ENCODE data around the gene CXCL11.

Gene CXCL11

GRCh38 chr4:76010576-76010975 is 25.3 kb downstream of the CXCL11 start:
- TF ChIP-seq ZFX (IDR thresholded peaks at IDR 0.05; ENCODE audit: borderline replicate concordance) (no peak), CTCF (IDR thresholded peaks at IDR 0.05) (no peak)
- no peak overlapping the region for H3K27ac ChIP-seq

- H3K27ac ChIP-seq, result no peak overlapping the region
- no peak for TF ChIP-seq CTCF (IDR thresholded peaks at IDR 0.05)
- no peak for TF ChIP-seq ZFX (IDR thresholded peaks at IDR 0.05; ENCODE audit: borderline replicate concordance)
These were observed 26.6 kb downstream of the CXCL11 start for GRCh38 chr4:76009311-76009710.

DNA sequence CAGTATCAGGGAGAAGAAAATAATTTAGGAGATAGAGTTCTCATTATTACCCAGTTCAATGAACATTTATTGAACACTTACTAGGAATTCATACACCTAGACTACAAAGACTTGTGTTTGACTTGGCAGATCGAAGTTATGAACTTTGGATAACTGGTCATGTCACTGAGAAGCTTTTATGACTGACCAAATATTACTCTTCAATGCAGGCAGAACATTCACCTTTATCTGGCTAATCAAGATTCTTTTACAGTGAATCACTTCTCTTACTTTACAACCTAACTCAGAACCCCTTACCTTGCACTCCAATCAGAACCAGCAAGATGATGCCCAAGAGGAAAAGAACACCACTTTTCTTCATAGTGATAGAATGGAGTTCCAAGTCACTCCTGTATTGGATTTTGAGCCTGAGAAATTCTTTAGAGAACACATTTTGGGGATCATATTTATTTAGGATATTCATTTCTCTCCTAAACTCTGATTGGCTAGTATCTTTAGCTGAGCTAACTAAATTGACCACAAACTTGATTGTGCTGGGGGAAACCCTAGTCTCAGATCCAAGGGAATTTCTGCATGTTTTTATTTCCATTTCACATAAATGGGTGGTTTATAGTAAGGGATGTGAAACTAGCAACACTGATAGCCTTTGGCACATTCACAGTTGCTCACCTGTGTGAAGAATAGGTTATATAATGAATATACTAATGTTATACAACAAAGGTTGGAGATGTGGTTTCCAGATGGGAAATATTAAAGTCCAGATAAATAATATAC is 28.6 kb downstream of the CXCL11 start, which contains the start of gene CXCL9:
CXCL9 (minus strand) TSS at position 421 of the 774 bp plus-strand sequence; CDS start at position 361, 60 bp downstream.
- no peak within 1 kb of the TSS for H3K27ac ChIP-seq
- no peak for TF ChIP-seq ZFX (IDR thresholded peaks at IDR 0.05; ENCODE audit: borderline replicate concordance)
- TF ChIP-seq CTCF (IDR thresholded peaks at IDR 0.05), result no peak

- H3K27ac ChIP-seq, result no peak overlapping the region
- no peak for TF ChIP-seq CTCF (IDR thresholded peaks at IDR 0.05)
- TF ChIP-seq ZFX (IDR thresholded peaks at IDR 0.05; ENCODE audit: borderline replicate concordance), result no peak
These were observed 32.2 kb downstream of the CXCL11 start for GRCh38 chr4:76003620-76004019.

DNA sequence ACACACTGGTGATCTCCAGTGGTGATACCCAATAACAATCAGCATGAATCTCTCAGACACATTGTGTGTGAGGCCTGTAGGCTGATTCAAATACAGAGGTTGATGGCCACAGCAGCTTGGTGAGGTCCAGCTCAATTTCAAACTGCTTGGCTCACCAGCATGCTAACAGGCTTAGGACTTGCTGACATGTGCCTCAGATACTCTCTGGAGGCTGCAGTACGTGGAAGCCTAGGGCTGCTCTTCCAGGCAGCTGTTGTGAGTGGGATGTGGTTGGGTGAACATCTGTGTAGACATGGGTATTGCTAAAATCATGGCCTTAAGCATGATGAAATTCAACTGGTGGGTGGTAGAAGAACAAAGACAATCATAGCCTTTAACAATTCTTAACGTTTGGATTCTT is 32.8 kb downstream of the CXCL11 start:
- TF ChIP-seq CTCF (IDR thresholded peaks at IDR 0.05) (no peak), ZFX (IDR thresholded peaks at IDR 0.05; ENCODE audit: borderline replicate concordance) (no peak)
- H3K27ac ChIP-seq, result no peak overlapping the region

DNA sequence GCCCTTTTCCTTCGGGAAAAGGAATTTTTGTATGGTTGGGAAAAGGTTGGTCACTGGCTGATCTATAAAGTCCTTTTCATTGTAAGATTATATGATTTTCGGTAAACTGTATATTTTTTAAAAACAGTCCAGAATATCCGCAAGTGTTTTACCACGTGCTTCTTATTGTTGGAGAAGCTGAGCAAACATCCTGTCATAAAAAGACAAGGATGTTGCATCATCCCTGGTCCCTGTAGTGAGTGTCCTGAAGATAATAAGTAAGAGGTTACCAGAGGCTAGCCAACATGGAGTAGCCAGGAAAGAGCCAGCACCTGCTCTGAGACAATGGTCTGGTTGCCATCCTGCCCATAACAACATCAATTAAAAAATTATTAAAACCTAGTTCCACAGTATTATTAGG is 33.7 kb downstream of the CXCL11 start:
- H3K27ac ChIP-seq, result no peak overlapping the region
- TF ChIP-seq CTCF (IDR thresholded peaks at IDR 0.05) (no peak), ZFX (IDR thresholded peaks at IDR 0.05; ENCODE audit: borderline replicate concordance) (no peak)

GRCh38 chr4:76001700-76002099 is 34.2 kb downstream of the CXCL11 start:
- H3K27ac ChIP-seq, result no peak overlapping the region
- TF ChIP-seq CTCF (IDR thresholded peaks at IDR 0.05), result no peak
- no peak for TF ChIP-seq ZFX (IDR thresholded peaks at IDR 0.05; ENCODE audit: borderline replicate concordance)
